HepG2 (cell line): ENCODE data around the gene UQCR11. TPM values are rescaled to one million over a fixed set of nuclear protein-coding genes. Genes with fewer than 3 reads are reported as not detected.

Source experiments
- ATAC-seq: fragments of 200-7000 bp; cut with Tn5 transposase; 3 replicates; pipeline ENCODE4 v1.9.1; 2020; ENCODE audit warnings: mild to moderate bottlenecking, moderate library complexity
- BruUV-seq: library from RNA; stranded (reverse); fragments of 400-500 nt; replicated peaks from 2 replicates; lab custom pipeline; 2021; lab: Mats Ljungman, UMichigan
- CTCF ChIA-PET: fragments of 300-600 bp; formaldehyde crosslinking; extraction: SDS; loops from one replicate; lab custom pipeline; 2021; ENCODE audit warnings: low total read pairs, inconsistent platforms, low intra/inter-chr PET ratio; lab: Yijun Ruan, JAX
- POLR2A ChIA-PET: fragments of 350-600 bp; sonication (Branson Sonifier 250); formaldehyde crosslinking; loops from one replicate; lab custom pipeline; 2020; ENCODE audit warnings: antibody characterized with exemption, inconsistent platforms; lab: Yijun Ruan, JAX
- DNase-seq: peaks from one replicate; pipeline ENCODE4 v3.0.0-alpha.2; 2015; ENCODE audit warnings: low spot score
- FAIRE-seq: peaks from 3 replicates; lab custom pipeline; 2011; peaks lifted over from hg19 to GRCh38; lab: Jason Lieb, UNC
- H2AFZ ChIP-seq: one replicate; pipeline ENCODE4 v1.6.1; 2011; ENCODE audit warnings: low read length, inconsistent platforms
- H3K27ac ChIP-seq: fragments of 300-600 bp; 3 replicates; pipeline ENCODE4 v1.8.0; 2011; ENCODE audit warnings: mixed run types, mild to moderate bottlenecking, mixed read lengths, low read length, inconsistent platforms; ENCODE audit not compliant: insufficient read depth; ENCODE audit errors: extremely low read length
- H3K27me3 ChIP-seq, 2 experiments: fragments of 200-600 bp in 1 of 2; 2 replicates in 1 of 2; 3 replicates in 1 of 2; pipeline versions ENCODE4 v1.6.0 to v1.8.0; 2011; ENCODE audit warnings: low read length in 2 of 2, mild to moderate bottlenecking in 2 of 2, moderate library complexity in 2 of 2, inconsistent platforms in 1 of 2; ENCODE audit not compliant: insufficient read depth in 2 of 2, control insufficient read depth in 1 of 2
- H3K36me3 ChIP-seq, 2 experiments: fragments of 200-600 bp in 1 of 2; replicated peaks in 1 of 2; 2 replicates in 1 of 2; 3 replicates in 1 of 2; pipeline versions ENCODE4 v1.5.1 to v1.8.0; 2011; ENCODE audit warnings: low read length in 2 of 2, inconsistent platforms in 1 of 2; ENCODE audit not compliant: insufficient read depth in 2 of 2, control insufficient read depth in 1 of 2
- H3K4me1 ChIP-seq: 2 replicates; pipeline ENCODE4 v1.5.1; 2012; ENCODE audit warnings: low read length, inconsistent platforms; ENCODE audit not compliant: insufficient read depth
- H3K4me2 ChIP-seq: 2 replicates; pipeline ENCODE4 v1.6.0; 2011; ENCODE audit warnings: low read depth, low read length, inconsistent platforms
- H3K4me3 ChIP-seq, 3 experiments: fragments of 200-600 bp in 1 of 3; sonication (generic), shearing (Covaris generic) in 1 of 3; replicated peaks in 1 of 3; 2 replicates each; pipeline ENCODE4 v1.5.1; 2011 to 2016; ENCODE audit warnings: low read length in 3 of 3, inconsistent platforms in 2 of 3, low read depth in 2 of 3, mild to moderate bottlenecking in 2 of 3, control low read depth in 1 of 3, mixed read lengths in 1 of 3; ENCODE audit not compliant: insufficient read depth in 1 of 3
- H3K79me2 ChIP-seq: one replicate; pipeline ENCODE4 v1.6.1; 2011; ENCODE audit warnings: low read length, inconsistent platforms; ENCODE audit not compliant: insufficient read depth
- H3K9ac ChIP-seq: 2 replicates; pipeline ENCODE4 v1.6.0; 2011; ENCODE audit warnings: mild to moderate bottlenecking, low read depth, low read length, inconsistent platforms; ENCODE audit not compliant: insufficient read depth
- H3K9me3 ChIP-seq: 2 replicates; pipeline ENCODE4 v1.5.1; 2012; ENCODE audit warnings: mild to moderate bottlenecking, low read length
- H4K20me1 ChIP-seq: 2 replicates; pipeline ENCODE4 v1.6.0; 2011; ENCODE audit warnings: inconsistent platforms, mild to moderate bottlenecking, low read length, moderate library complexity; ENCODE audit not compliant: insufficient read depth
- GTF2F1 ChIP-seq: fragments of 150-350 bp; IDR thresholded peaks from 2 replicates; pipeline ENCODE4 v1.6.1; 2014; ENCODE audit warnings: low read length
- HNF1B ChIP-seq: sonication (generic); formaldehyde crosslinking; IDR thresholded peaks from 2 replicates; pipeline ENCODE4 v1.5.1; 2020; ENCODE audit warnings: mild to moderate bottlenecking, moderate library complexity, missing genetic modification reagents
- HNRNPK ChIP-seq: fragments of 200-400 bp; formaldehyde crosslinking; IDR thresholded peaks from 2 replicates; pipeline ENCODE4 v1.6.1; 2018; ENCODE audit warnings: low read length, low read depth, moderate library complexity, mild to moderate bottlenecking; ENCODE audit not compliant: poor library complexity, severe bottlenecking
- IRF9 ChIP-seq: sonication (generic); formaldehyde crosslinking; IDR thresholded peaks from 2 replicates; pipeline ENCODE4 v1.8.0; 2022; ENCODE audit warnings: missing genetic modification reagents, mild to moderate bottlenecking, borderline replicate concordance
- NR0B2 ChIP-seq: sonication (generic); formaldehyde crosslinking; IDR thresholded peaks from 2 replicates; pipeline ENCODE4 v1.4.0; 2020; ENCODE audit warnings: mild to moderate bottlenecking, missing genetic modification reagents
- PCBP1 ChIP-seq: fragments of 200-400 bp; formaldehyde crosslinking; IDR thresholded peaks from 2 replicates; pipeline ENCODE4 v1.6.1; 2017; ENCODE audit warnings: mild to moderate bottlenecking, low read depth, low read length, borderline replicate concordance
- RBM22 ChIP-seq: fragments of 200-400 bp; formaldehyde crosslinking; optimal IDR thresholded peaks from 2 replicates; pipeline ENCODE3; 2017; ENCODE audit warnings: mild to moderate bottlenecking, low read length, moderate library complexity
- STAG1 ChIP-seq: sonication (generic); formaldehyde crosslinking; IDR thresholded peaks from 2 replicates; pipeline ENCODE4 v1.4.0; 2020; ENCODE audit warnings: missing genetic modification reagents
- ZFP62 ChIP-seq: sonication (generic); formaldehyde crosslinking; IDR thresholded peaks from 2 replicates; pipeline ENCODE4 v1.4.0; 2020; ENCODE audit warnings: missing genetic modification reagents
- ZNF263 ChIP-seq: sonication (generic); formaldehyde crosslinking; IDR thresholded peaks from 2 replicates; pipeline ENCODE4 v1.4.0; 2020; ENCODE audit warnings: missing genetic modification reagents
- ZNF7 ChIP-seq: IDR thresholded peaks from 2 replicates; pipeline ENCODE4 v1.6.1; 2016; ENCODE audit warnings: missing biosample characterization, missing genetic modification reagents
- ZNF891 ChIP-seq: sonication (generic); formaldehyde crosslinking; IDR thresholded peaks from 2 replicates; pipeline ENCODE4 v1.5.0; 2020; ENCODE audit warnings: mild to moderate bottlenecking, missing genetic modification reagents
- ZSCAN21 ChIP-seq: sonication (generic); formaldehyde crosslinking; IDR thresholded peaks from 2 replicates; pipeline ENCODE4 v1.8.0; 2022; ENCODE audit warnings: mild to moderate bottlenecking, missing genetic modification reagents, moderate library complexity, borderline replicate concordance
- WGBS: methylation state at CpG from one replicate; pipeline ENCODE4 v1.1.6; 2017; ENCODE audit warnings: low lambda C conversion rate; 5-methylcytosine and 5-hydroxymethylcytosine counted together
- in situ Hi-C: cut with HindIII; loops from 2 replicates; pipeline ENCODE4 v1.10.0; 2017; ENCODE audit warnings: low pct_unique_long_range_greater_than_20kb; ENCODE audit not compliant: extremely low pct_ligation_motif_present
- intact Hi-C: fragments of 100-400 bp; cut with micrococcal nuclease; formaldehyde crosslinking; loops from one replicate; pipeline ENCODE4 v1.10.0; 2022; ENCODE audit not compliant: unreplicated experiment
- polyA plus RNA-seq, 8 experiments: library from polyadenylated mRNA; depleted of rRNA in 3 of 8; stranded (reverse) in 7 of 8; unstranded in 1 of 8; fragments of >200 nt; fragmentation: Illumina TruSeq in 4 of 8; extraction: Trizol in 4 of 8; gene quantifications; 2 replicates each; pipeline versions ENCODE4 v1.2.1 to v1.2.3, GENCODE V29; 2011 to 2016; ENCODE audit warnings: low read depth in 4 of 8, missing spikeins in 1 of 8, mixed read lengths in 1 of 8; ENCODE audit not compliant: insufficient read depth in 1 of 8
- total RNA-seq, 5 experiments: library from RNA; depleted of rRNA; stranded (reverse); fragments of >200 nt; fragmentation: Illumina TruSeq; extraction: Trizol; gene quantifications; 2 replicates each; pipeline ENCODE4 v1.2.3, GENCODE V29; 2016; ENCODE audit warnings: low read depth in 1 of 5
- TF ChIP-seq, protein P1 (sequence below): sonication (generic); formaldehyde crosslinking; IDR thresholded peaks from 2 replicates; pipeline ENCODE4 v1.5.0; 2020; ENCODE audit warnings: mild to moderate bottlenecking, missing genetic modification reagents, moderate library complexity
- TF ChIP-seq, protein P2 (sequence below): sonication (generic); formaldehyde crosslinking; IDR thresholded peaks from 2 replicates; pipeline ENCODE4 v1.5.0; 2020; ENCODE audit warnings: missing genetic modification reagents, mild to moderate bottlenecking, borderline replicate concordance

Gene UQCR11
- total and polyA plus RNA-seq, 2 of the 13 experiments (the other 11 are each of a cell fraction or from before 2014, with no cell fraction given), result 125 to 214 TPM

DNA sequence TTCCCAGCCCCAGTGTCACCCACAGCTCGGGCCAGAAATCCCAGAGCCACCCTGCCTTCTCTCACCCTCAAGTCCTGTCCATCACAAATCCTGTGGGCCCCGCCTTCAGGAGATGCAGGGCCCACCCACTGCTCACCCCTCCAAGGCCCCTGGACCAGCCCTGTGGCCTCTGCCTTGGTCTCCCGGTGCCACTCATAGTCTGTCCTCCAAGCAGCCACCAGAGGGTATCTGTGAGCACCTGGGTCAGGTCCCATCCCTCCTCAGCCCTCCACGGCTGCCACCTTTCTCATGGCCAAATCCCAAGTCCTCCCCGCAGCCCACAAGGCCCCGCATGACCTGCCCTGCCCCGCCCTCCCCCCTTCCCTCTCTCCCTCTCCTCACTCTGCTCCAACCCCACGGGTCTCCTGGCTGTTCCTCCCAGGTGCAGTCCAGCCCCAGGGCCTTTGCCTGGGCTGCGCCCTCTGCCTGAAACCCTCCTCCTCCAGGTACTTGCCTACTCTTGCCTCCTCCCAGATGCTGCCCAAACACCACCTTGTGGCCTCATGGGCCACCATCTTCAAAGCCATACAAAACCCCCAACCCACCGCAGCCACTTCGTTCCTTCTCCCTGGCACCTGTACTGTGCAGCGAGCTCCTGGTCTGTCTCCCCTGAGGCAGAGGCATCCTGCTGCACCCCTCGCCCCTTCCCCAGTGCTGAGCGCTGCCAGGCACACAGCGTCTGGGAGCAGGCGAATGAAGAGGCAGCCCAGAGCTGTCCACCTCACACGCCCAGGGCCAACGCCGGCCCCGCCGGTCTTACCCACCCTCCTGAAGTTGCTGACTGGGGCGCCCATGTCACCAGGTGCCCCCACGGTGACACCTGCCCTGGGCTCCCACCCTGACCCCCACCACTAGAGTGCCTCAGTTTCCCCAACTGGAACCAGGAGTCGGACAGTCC lies 13.2 kb upstream of the UQCR11 start:
- Histone ChIP-seq H3K4me1 (no peaks in the 10 kb centered on the region), H3K36me3 (peaks cover 35 to 53% of the 10 kb centered on the region in 2 experiments; a peak in 4 of 5 replicates), H3K79me2 (no peaks in the 10 kb centered on the region), H4K20me1 (no peaks in the 10 kb centered on the region), H3K4me3 (no peak overlapping the region), H3K9me3 (no peaks in the 10 kb centered on the region), H3K9ac (no peak overlapping the region), H2AFZ (no peak overlapping the region), H3K4me2 (no peak overlapping the region), H3K27ac (no peak overlapping the region), H3K27me3 (no peaks in the 10 kb centered on the region)
- DNase-seq, result peak; percentile 41
- in situ Hi-C loops (no loop called here), intact Hi-C loops (no loop called here)
- WGBS, result 83% methylated on average over 14 of the region's 24 CpGs
- ChIA-PET CTCF (interaction anchor here (1.1 to 1.8 kb wide), 2 partner anchors 149 to 194 kb away, joined by 3 read pairs; partner anchors contain the start of gene ATP8B3), POLR2A (no interaction called here)
- no TSS peak for BruUV-seq
- peak; percentile 8 for FAIRE-seq
- ATAC-seq, result peak; percentile 78
- TF ChIP-seq HNRNPK, result peak; percentile 31
- no peak for TF ChIP-seq GTF2F1
- TF ChIP-seq, protein P1, sequence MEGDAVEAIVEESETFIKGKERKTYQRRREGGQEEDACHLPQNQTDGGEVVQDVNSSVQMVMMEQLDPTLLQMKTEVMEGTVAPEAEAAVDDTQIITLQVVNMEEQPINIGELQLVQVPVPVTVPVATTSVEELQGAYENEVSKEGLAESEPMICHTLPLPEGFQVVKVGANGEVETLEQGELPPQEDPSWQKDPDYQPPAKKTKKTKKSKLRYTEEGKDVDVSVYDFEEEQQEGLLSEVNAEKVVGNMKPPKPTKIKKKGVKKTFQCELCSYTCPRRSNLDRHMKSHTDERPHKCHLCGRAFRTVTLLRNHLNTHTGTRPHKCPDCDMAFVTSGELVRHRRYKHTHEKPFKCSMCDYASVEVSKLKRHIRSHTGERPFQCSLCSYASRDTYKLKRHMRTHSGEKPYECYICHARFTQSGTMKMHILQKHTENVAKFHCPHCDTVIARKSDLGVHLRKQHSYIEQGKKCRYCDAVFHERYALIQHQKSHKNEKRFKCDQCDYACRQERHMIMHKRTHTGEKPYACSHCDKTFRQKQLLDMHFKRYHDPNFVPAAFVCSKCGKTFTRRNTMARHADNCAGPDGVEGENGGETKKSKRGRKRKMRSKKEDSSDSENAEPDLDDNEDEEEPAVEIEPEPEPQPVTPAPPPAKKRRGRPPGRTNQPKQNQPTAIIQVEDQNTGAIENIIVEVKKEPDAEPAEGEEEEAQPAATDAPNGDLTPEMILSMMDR, result peak; percentile 62
- TF ChIP-seq ZNF263, result peak; percentile 77
- no peak for TF ChIP-seq ZNF7
- TF ChIP-seq RBM22, result peak; percentile 34
- no peak for TF ChIP-seq HNF1B (CRISPR knock-in tag)
- TF ChIP-seq ZSCAN21 (CRISPR knock-in tag), result no peak
- TF ChIP-seq, protein P2, sequence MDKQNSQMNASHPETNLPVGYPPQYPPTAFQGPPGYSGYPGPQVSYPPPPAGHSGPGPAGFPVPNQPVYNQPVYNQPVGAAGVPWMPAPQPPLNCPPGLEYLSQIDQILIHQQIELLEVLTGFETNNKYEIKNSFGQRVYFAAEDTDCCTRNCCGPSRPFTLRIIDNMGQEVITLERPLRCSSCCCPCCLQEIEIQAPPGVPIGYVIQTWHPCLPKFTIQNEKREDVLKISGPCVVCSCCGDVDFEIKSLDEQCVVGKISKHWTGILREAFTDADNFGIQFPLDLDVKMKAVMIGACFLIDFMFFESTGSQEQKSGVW (CRISPR knock-in tag), result no peak
- TF ChIP-seq PCBP1, result peak; percentile 70; the same call in 1 of the 2 replicates
- peak; percentile 22; the same call in 1 of the 2 replicates for TF ChIP-seq STAG1 (CRISPR knock-in tag)
- TF ChIP-seq ZNF891 (CRISPR knock-in tag), result 0 out of 2 replicates have a peak, but pooled peaks have one; percentile 22
- no peak for TF ChIP-seq NR0B2
- no peak for TF ChIP-seq IRF9 (CRISPR knock-in tag)
- no peak for TF ChIP-seq ZFP62
